Esophagus muscularis mucosa (tissue), 4 donors: Measurements from ENCODE around the gene HS6ST1. TPM values are rescaled to one million over a fixed set of nuclear protein-coding genes. Genes with fewer than 3 reads are reported as not detected.

Experiments used
- DNase-seq: peaks from one replicate; pipeline ENCODE4 v3.0.0-alpha.2; 2017; ENCODE audit errors: extremely low spot score
- H3K27ac ChIP-seq, 4 donors: fragments of 200-600 bp; sonication (generic); replicated peaks in 1 of 4; 1 replicate in 3 of 4; 2 replicates in 1 of 4; pipeline ENCODE4 v1.5.1; 2016 to 2019; ENCODE audit warnings: mild to moderate bottlenecking in 1 of 4
- H3K27me3 ChIP-seq, 4 donors: fragments of 200-600 bp; sonication (generic); one replicate each; pipeline versions ENCODE4 v1.5.1 to v1.6.0; 2016 to 2019
- H3K36me3 ChIP-seq, 4 donors: fragments of 200-600 bp; sonication (generic); one replicate each; pipeline ENCODE4 v1.5.1; 2016 to 2019
- H3K4me1 ChIP-seq, 4 donors: fragments of 200-600 bp; sonication (generic); one replicate each; pipeline ENCODE4 v1.5.1; 2016 to 2019
- H3K4me3 ChIP-seq, 4 donors: fragments of 200-600 bp; sonication (generic); 1 replicate in 2 of 4; 2 replicates in 2 of 4; pipeline ENCODE4 v1.5.1; 2016 to 2019; ENCODE audit warnings: mild to moderate bottlenecking in 4 of 4, moderate library complexity in 1 of 4
- H3K9me3 ChIP-seq, 4 donors: fragments of 200-600 bp; sonication (generic); 1 replicate in 3 of 4; 2 replicates in 1 of 4; pipeline ENCODE4 v1.5.1; 2016 to 2019
- CTCF ChIP-seq, 3 experiments: fragments of 200-600 bp in 2 of 3; fragments of 450-650 bp in 1 of 3; sonication (generic) in 2 of 3; IDR thresholded peaks; one replicate each; pipeline ENCODE4 v1.5.1; 2017 to 2019; ENCODE audit warnings: antibody characterized with exemption in 3 of 3, mild to moderate bottlenecking in 2 of 3, moderate library complexity in 1 of 3
- EP300 ChIP-seq: sonication (generic); formaldehyde crosslinking; IDR thresholded peaks from one replicate; pipeline ENCODE4 v1.6.1; 2017; ENCODE audit warnings: antibody characterized with exemption
- POLR2A ChIP-seq: fragments of 450-650 bp; IDR thresholded peaks from one replicate; pipeline ENCODE4 v1.6.1; 2017; ENCODE audit warnings: antibody characterized with exemption, moderate library complexity, mild to moderate bottlenecking, low read depth
- POLR2AphosphoS5 ChIP-seq, 2 donors: sonication (generic); formaldehyde crosslinking; IDR thresholded peaks; one replicate each; pipeline ENCODE4 v1.6.1; 2017; ENCODE audit warnings: antibody characterized with exemption in 2 of 2
- WGBS: methylation state at CpG from one replicate; pipeline ENCODE4 v1.1.5; 2018; 5-methylcytosine and 5-hydroxymethylcytosine counted together
- intact Hi-C: fragments of 100-400 bp; cut with DNase I; formaldehyde crosslinking; loops from one replicate; pipeline ENCODE4 v1.15.1; 2023
- total RNA-seq, 4 donors: library from RNA; depleted of rRNA; stranded (reverse); fragments of >200 nt; gene quantifications; one replicate each; pipeline versions ENCODE4 v1.1.0 to v1.2.1, GENCODE V29; 2016

The HS6ST1 gene
- total RNA-seq, 4 donors from 2014 or later, result 17.4 to 62.2 (median 38.5) TPM

DNA sequence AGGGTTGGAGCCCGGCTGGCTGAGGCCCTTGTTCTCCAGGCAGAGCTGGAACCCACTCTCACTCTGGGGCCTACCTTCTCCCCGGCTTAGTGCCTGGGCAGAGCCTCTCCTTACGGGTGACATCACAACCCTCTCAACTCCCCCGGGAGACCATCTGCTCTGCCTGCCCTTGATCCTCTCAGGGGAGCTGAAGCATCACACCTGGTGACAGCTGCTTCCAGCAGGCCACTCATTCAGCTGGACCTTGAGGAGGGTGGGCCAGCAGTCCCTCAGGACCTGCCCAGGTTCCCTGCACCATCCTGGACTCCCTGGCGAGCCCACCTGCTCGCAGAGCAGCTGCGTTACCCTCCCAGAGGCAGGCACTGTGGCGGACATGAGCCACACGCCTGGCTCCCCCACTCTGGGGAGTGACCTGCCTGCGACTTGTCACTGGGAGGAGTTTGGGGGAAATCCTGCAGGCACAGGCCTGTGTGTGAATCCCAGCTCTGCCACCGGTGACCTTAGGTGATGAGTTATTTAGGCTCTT lies 13.1 kb downstream of the HS6ST1 start:
- intact Hi-C loops, result loop anchor here (5.0 to 10.0 kb wide), 2 partner anchors 71 to 123 kb away; no protein-coding TSS in a partner anchor

GRCh38 chr2:128304715-128305554 lies 13.7 kb downstream of the HS6ST1 start:
- no peak for DNase-seq
- WGBS, result 54% methylated on average over 9 of the region's 11 CpGs
- TF ChIP-seq EP300 (no peak), POLR2AphosphoS5 (IDR thresholded peaks at IDR 0.05) (peak; percentile 64 to 71)
- Histone ChIP-seq H3K4me3 (peak overlapping the region in 1 of 4 donors; percentile 26), H3K27me3 (no peaks in the 10 kb centered on the region), H3K9me3 (no peaks in the 10 kb centered on the region), H3K4me1 (peaks cover 67 to 98% (median 87%) of the 10 kb centered on the region in 4 donors), H3K36me3 (no peaks in the 10 kb centered on the region), H3K27ac (peak overlapping the region; percentile 60 to 77 (median 72))
- intact Hi-C loops, result loop anchor here (5.0 to 10.0 kb wide), 2 partner anchors 70 to 123 kb away; no protein-coding TSS in a partner anchor

More for the DNA sequence above, 13.1 kb downstream of the HS6ST1 start:
- no peaks in the 10 kb centered on the region for H3K36me3 ChIP-seq
- WGBS, result 85% methylated on average over 4 of the region's 11 CpGs
- peak overlapping the region; percentile 60 to 77 (median 72) for H3K27ac ChIP-seq
- H3K4me1 ChIP-seq, result peaks cover 74 to 98% (median 90%) of the 10 kb centered on the region in 4 donors
- peak overlapping the region in 3 of 4 donors; percentile 0 to 26 (median 7) for H3K4me3 ChIP-seq
- TF ChIP-seq POLR2A (no peak), CTCF (IDR thresholded peaks at IDR 0.05) (no peak), POLR2AphosphoS5 (IDR thresholded peaks at IDR 0.05) (no peak), EP300 (no peak)
- no peaks in the 10 kb centered on the region for H3K9me3 ChIP-seq
- no peaks in the 10 kb centered on the region for H3K27me3 ChIP-seq
- DNase-seq, result no peak

- Histone ChIP-seq H3K27ac (peak overlapping the region in 3 of 4 donors; percentile 71 to 77 (median 72)), H3K4me1 (peaks cover 61 to 97% (median 83%) of the 10 kb centered on the region in 4 donors), H3K9me3 (no peaks in the 10 kb centered on the region), H3K36me3 (no peaks in the 10 kb centered on the region), H3K27me3 (no peaks in the 10 kb centered on the region), H3K4me3 (no peak overlapping the region)
- WGBS, result 100% methylated on average over 3 of the region's 5 CpGs
- intact Hi-C loops, result loop anchor here (10.0 kb wide), 1 partner anchor 70 kb away; no protein-coding TSS in a partner anchor
- TF ChIP-seq POLR2AphosphoS5 (IDR thresholded peaks at IDR 0.05) (no peak), EP300 (no peak)
- no peak for DNase-seq
Observed at GRCh38 chr2:128304330-128304714, 14.3 kb downstream of the HS6ST1 start.

DNA sequence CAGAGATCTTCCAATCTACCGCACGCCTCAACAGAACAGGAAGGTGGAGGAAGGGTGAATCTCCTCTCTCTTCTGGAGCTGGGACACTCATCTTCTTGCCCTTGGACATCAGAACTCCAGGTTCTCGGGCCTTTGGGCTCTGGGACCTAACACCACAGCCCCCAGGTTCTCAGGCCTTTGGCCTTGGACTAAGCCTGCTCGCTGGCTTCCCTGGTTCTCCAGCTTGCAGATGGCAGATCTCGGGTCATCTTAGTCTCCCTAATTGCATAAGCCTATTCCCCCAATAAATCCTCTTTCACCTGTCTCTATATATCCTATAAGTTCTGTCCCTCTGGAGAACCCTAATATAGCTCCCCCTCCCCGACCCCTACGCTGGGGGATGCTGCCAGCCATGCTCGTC lies 14.8 kb downstream of the HS6ST1 start:
- Histone ChIP-seq H3K27ac (no peak overlapping the region), H3K9me3 (no peaks in the 10 kb centered on the region), H3K4me3 (no peak overlapping the region), H3K36me3 (no peaks in the 10 kb centered on the region), H3K4me1 (peaks cover 57 to 96% (median 79%) of the 10 kb centered on the region in 4 donors), H3K27me3 (no peaks in the 10 kb centered on the region)
- DNase-seq, result no peak
- 98% methylated on average over 8 of the region's 8 CpGs for WGBS
- TF ChIP-seq EP300, result no peak
- TF ChIP-seq CTCF (IDR thresholded peaks at IDR 0.05), result no peak
- TF ChIP-seq POLR2AphosphoS5 (IDR thresholded peaks at IDR 0.05), result no peak
- no peak for TF ChIP-seq POLR2A
- intact Hi-C loops, result loop anchor here (10.0 kb wide), 1 partner anchor 69 kb away; no protein-coding TSS in a partner anchor

DNA sequence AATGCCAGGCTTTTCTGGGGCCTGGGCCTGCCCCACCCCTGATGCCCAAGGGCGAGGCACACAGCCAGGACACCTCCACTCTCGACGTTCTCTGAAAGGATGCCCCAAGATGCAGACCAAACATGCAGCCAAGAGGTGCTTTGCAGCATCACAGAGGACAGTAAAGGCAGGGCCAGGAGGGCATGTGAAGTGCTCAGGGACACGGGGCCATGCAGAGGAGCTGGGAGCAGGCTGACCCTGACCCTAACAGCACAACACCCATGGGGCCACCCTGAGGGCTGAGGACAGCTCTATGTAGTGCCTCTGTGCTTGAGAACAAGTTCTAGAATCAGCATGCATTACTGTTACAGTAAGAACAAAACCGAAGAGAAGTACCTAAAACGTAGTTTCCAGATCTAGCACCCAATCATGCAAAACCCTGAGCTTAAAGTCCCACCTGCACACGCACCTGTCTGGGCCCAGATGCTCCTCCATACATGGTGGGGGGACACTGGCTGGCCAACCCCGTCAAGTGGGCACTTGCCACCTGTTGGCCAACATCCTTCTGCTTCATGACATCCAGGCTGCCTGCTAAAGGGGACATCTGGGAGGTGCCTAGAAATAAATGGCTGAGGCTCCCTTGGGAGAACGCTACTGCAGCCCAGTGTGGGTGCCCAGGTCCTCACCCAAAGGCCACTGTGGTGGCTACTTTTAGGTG lies 15.4 kb downstream of the HS6ST1 start:
- no peaks in the 10 kb centered on the region for H3K36me3 ChIP-seq
- peaks cover 50 to 90% (median 73%) of the 10 kb centered on the region in 4 donors for H3K4me1 ChIP-seq
- no peaks in the 10 kb centered on the region for H3K27me3 ChIP-seq
- no peak for TF ChIP-seq POLR2AphosphoS5 (IDR thresholded peaks at IDR 0.05)
- no peak for TF ChIP-seq CTCF (IDR thresholded peaks at IDR 0.05)
- TF ChIP-seq POLR2A, result no peak
- TF ChIP-seq EP300, result no peak
- H3K4me3 ChIP-seq, result no peak overlapping the region
- DNase-seq, result no peak
- no peaks in the 10 kb centered on the region for H3K9me3 ChIP-seq
- H3K27ac ChIP-seq, result no peak overlapping the region
- intact Hi-C loops, result loop anchor here (10.0 kb wide), 1 partner anchor 68 kb away; no protein-coding TSS in a partner anchor
- WGBS, result 92% methylated on average over 5 of the region's 9 CpGs
